ENCODE measurements around the gene GPATCH8. TPM values are rescaled to one million over a fixed set of nuclear protein-coding genes. Genes with fewer than 3 reads are reported as not detected.
"Not testable (repeated sequence)": the region's sequence is repeated elsewhere in the genome, so short reads cannot be mapped to it uniquely, and the experiment has no call there.

Gene GPATCH8
- total RNA-seq, 2 donors from 2014 or later = 21.3 to 26.4 TPM

- no peak overlapping the region for H3K4me3 ChIP-seq
- peaks cover 36% of the 10 kb centered on the region for H3K36me3 ChIP-seq
- no peaks in the 10 kb centered on the region for H3K4me1 ChIP-seq
- H3K27ac ChIP-seq = no peak overlapping the region
- no peaks in the 10 kb centered on the region for H3K27me3 ChIP-seq
- TF ChIP-seq CTCF (IDR thresholded peaks at IDR 0.05) = no peak
- no peaks in the 10 kb centered on the region for H3K9me3 ChIP-seq
- DNase-seq (ENCODE audit: low spot score) = no peak
Observed at GRCh38 chr17:44397479-44398440, 105.4 kb downstream of the GPATCH8 start.

- no peak for DNase-seq (ENCODE audit: low spot score)
- peaks cover 33% of the 10 kb centered on the region for H3K36me3 ChIP-seq
- H3K27ac ChIP-seq = no peak overlapping the region
- no peaks in the 10 kb centered on the region for H3K4me1 ChIP-seq
- no peaks in the 10 kb centered on the region for H3K9me3 ChIP-seq
- no peaks in the 10 kb centered on the region for H3K27me3 ChIP-seq
- H3K4me3 ChIP-seq = no peak overlapping the region
- no peak for TF ChIP-seq CTCF (IDR thresholded peaks at IDR 0.05)
Observed at GRCh38 chr17:44396946-44397345, 106.3 kb downstream of the GPATCH8 start.

- no peaks in the 10 kb centered on the region for H3K9me3 ChIP-seq
- no peak for DNase-seq (ENCODE audit: low spot score)
- no peak for TF ChIP-seq CTCF (IDR thresholded peaks at IDR 0.05)
- peaks cover 13% of the 10 kb centered on the region for H3K36me3 ChIP-seq
- no peaks in the 10 kb centered on the region for H3K4me1 ChIP-seq
- H3K4me3 ChIP-seq = no peak overlapping the region
- no peak overlapping the region for H3K27ac ChIP-seq
- H3K27me3 ChIP-seq = no peaks in the 10 kb centered on the region
Observed at GRCh38 chr17:44394833-44395232, 108.4 kb downstream of the GPATCH8 start.

GRCh38 chr17:44394112-44394511 is 109.1 kb downstream of the GPATCH8 start:
- not testable (repeated sequence) for H3K4me1 ChIP-seq, H3K27me3 ChIP-seq, H3K27ac ChIP-seq, H3K9me3 ChIP-seq, H3K4me3 ChIP-seq, H3K36me3 ChIP-seq
- peak; percentile 43 for DNase-seq (ENCODE audit: low spot score)

GRCh38 chr17:44390250-44390870 is 112.8 kb downstream of the GPATCH8 start:
- H3K36me3 ChIP-seq = no peaks in the 10 kb centered on the region
- no peak for TF ChIP-seq CTCF (IDR thresholded peaks at IDR 0.05)
- H3K4me3 ChIP-seq = no peak overlapping the region
- no peaks in the 10 kb centered on the region for H3K27me3 ChIP-seq
- H3K4me1 ChIP-seq = peaks cover 0 to 10% of the 10 kb centered on the region in 2 donors
- no peak overlapping the region for H3K27ac ChIP-seq
- H3K9me3 ChIP-seq = no peaks in the 10 kb centered on the region
- DNase-seq (ENCODE audit: low spot score) = no peak

GRCh38 chr17:44389723-44390202 is 113.4 kb downstream of the GPATCH8 start:
- Histone ChIP-seq H3K4me3 (no peak overlapping the region), H3K27me3 (no peaks in the 10 kb centered on the region), H3K27ac (no peak overlapping the region), H3K4me1 (peaks cover 0 to 16% of the 10 kb centered on the region in 2 donors), H3K36me3 (no peaks in the 10 kb centered on the region), H3K9me3 (no peaks in the 10 kb centered on the region)
- no peak for DNase-seq (ENCODE audit: low spot score)
- TF ChIP-seq CTCF (IDR thresholded peaks at IDR 0.05) = no peak

Measured in right atrium auricular region (tissue), 2 donors.